ENCODE data around the gene ZNF384.
A peak's percentile ranks its signal among the peaks of the same experiment; 100 is the strongest.
"Not testable (repeated sequence)": the region's sequence is repeated elsewhere in the genome, so short reads cannot be mapped to it uniquely, and the experiment has no call there.

ZNF384 gene

GRCh38 chr12:6716874-6717437, 27.8 kb upstream of the ZNF384 start:
- intact Hi-C loops (cut with DNase I; ENCODE audit: low total_unique reads), result no loop called here

GRCh38 chr12:6716031-6716873, 27.1 kb upstream of the ZNF384 start:
- H3K4me1 ChIP-seq; H3K4me3 ChIP-seq; H3K36me3 ChIP-seq; H3K9me3 ChIP-seq; DNase-seq; H3K27ac ChIP-seq; intact Hi-C loops (cut with DNase I; ENCODE audit: low total_unique reads): not testable (repeated sequence)
- H3K27me3 ChIP-seq, result peaks cover 0 to 19% of the 10 kb centered on the region in 2 donors

More at GRCh38 chr12:6716874-6717437, 27.8 kb upstream of the ZNF384 start:
- Histone ChIP-seq H3K27me3 (peaks cover 0 to 18% of the 10 kb centered on the region in 2 donors), H3K4me3 (no peak overlapping the region), H3K9me3 (no peaks in the 10 kb centered on the region), H3K4me1 (no peaks in the 10 kb centered on the region), H3K27ac (no peak overlapping the region), H3K36me3 (no peaks in the 10 kb centered on the region)
- TF ChIP-seq CTCF (IDR thresholded peaks at IDR 0.05), result no peak
- no peak for DNase-seq

- H3K36me3 ChIP-seq, result no peaks in the 10 kb centered on the region
- DNase-seq, result no peak
- no peaks in the 10 kb centered on the region for H3K4me1 ChIP-seq
- no peak overlapping the region for H3K27ac ChIP-seq
- intact Hi-C loops (cut with DNase I; ENCODE audit: low total_unique reads), result no loop called here
- H3K27me3 ChIP-seq, result peaks cover 0 to 69% of the 10 kb centered on the region in 2 donors
- no peaks in the 10 kb centered on the region for H3K9me3 ChIP-seq
- H3K4me3 ChIP-seq, result no peak overlapping the region
- TF ChIP-seq CTCF (IDR thresholded peaks at IDR 0.05), result no peak
Measured at GRCh38 chr12:6708960-6709394, 19.8 kb upstream of the ZNF384 start.

GRCh38 chr12:6708351-6708750, 19.2 kb upstream of the ZNF384 start:
- H3K4me3 ChIP-seq; H3K4me1 ChIP-seq; intact Hi-C loops (cut with DNase I; ENCODE audit: low total_unique reads); H3K27ac ChIP-seq; H3K36me3 ChIP-seq; H3K9me3 ChIP-seq; DNase-seq: not testable (repeated sequence)
- peaks cover 0 to 73% of the 10 kb centered on the region in 2 donors for H3K27me3 ChIP-seq

- no peaks in the 10 kb centered on the region for H3K9me3 ChIP-seq
- no peak overlapping the region for H3K27ac ChIP-seq
- H3K4me3 ChIP-seq, result no peak overlapping the region
- H3K4me1 ChIP-seq, result peaks cover 0 to 18% (median 12%) of the 10 kb centered on the region in 4 donors
- peaks cover 3 to 96% of the 10 kb centered on the region in 2 donors for H3K27me3 ChIP-seq
- DNase-seq, result no peak
- intact Hi-C loops (cut with DNase I; ENCODE audit: low total_unique reads), result no loop called here
- no peaks in the 10 kb centered on the region for H3K36me3 ChIP-seq
- TF ChIP-seq CTCF (IDR thresholded peaks at IDR 0.05), result no peak
Measured at GRCh38 chr12:6703631-6704030, 14.5 kb upstream of the ZNF384 start.

- Histone ChIP-seq H3K27ac (no peak overlapping the region), H3K27me3 (peaks cover 3 to 96% of the 10 kb centered on the region in 2 donors), H3K4me3 (peak overlapping the region; percentile 43 to 48), H3K4me1 (peaks cover 0 to 18% (median 12%) of the 10 kb centered on the region in 4 donors), H3K9me3 (no peaks in the 10 kb centered on the region), H3K36me3 (no peaks in the 10 kb centered on the region)
- intact Hi-C loops (cut with DNase I; ENCODE audit: low total_unique reads), result no loop called here
- no peak for TF ChIP-seq CTCF (IDR thresholded peaks at IDR 0.05)
- no peak for DNase-seq
Measured at GRCh38 chr12:6701078-6701768, 12.0 kb upstream of the ZNF384 start.

All from tibial artery (tissue), 4 donors.